HepG2 (cell line): Measurements from ENCODE around the gene TP53AIP1. TPM values are rescaled to one million over a fixed set of nuclear protein-coding genes. Genes with fewer than 3 reads are reported as not detected.

Experiments used
- ATAC-seq: fragments of 200-7000 bp; cut with Tn5 transposase; 3 replicates; pipeline ENCODE4 v1.9.1; 2020; ENCODE audit warnings: mild to moderate bottlenecking, moderate library complexity
- BruUV-seq: library from RNA; stranded (reverse); fragments of 400-500 nt; replicated peaks from 2 replicates; lab custom pipeline; 2021; lab: Mats Ljungman, UMichigan
- CTCF ChIA-PET: fragments of 300-600 bp; formaldehyde crosslinking; extraction: SDS; loops from one replicate; lab custom pipeline; 2021; ENCODE audit warnings: low total read pairs, inconsistent platforms, low intra/inter-chr PET ratio; lab: Yijun Ruan, JAX
- POLR2A ChIA-PET: fragments of 350-600 bp; sonication (Branson Sonifier 250); formaldehyde crosslinking; loops from one replicate; lab custom pipeline; 2020; ENCODE audit warnings: antibody characterized with exemption, inconsistent platforms; lab: Yijun Ruan, JAX
- DNase-seq: peaks from one replicate; pipeline ENCODE4 v3.0.0-alpha.2; 2015; ENCODE audit warnings: low spot score
- FAIRE-seq: peaks from 3 replicates; lab custom pipeline; 2011; peaks lifted over from hg19 to GRCh38; lab: Jason Lieb, UNC
- H2AFZ ChIP-seq: one replicate; pipeline ENCODE4 v1.6.1; 2011; ENCODE audit warnings: low read length, inconsistent platforms
- H3K27ac ChIP-seq: fragments of 300-600 bp; 3 replicates; pipeline ENCODE4 v1.8.0; 2011; ENCODE audit warnings: mixed run types, mild to moderate bottlenecking, mixed read lengths, low read length, inconsistent platforms; ENCODE audit not compliant: insufficient read depth; ENCODE audit errors: extremely low read length
- H3K27me3 ChIP-seq, 2 experiments: fragments of 200-600 bp in 1 of 2; 2 replicates in 1 of 2; 3 replicates in 1 of 2; pipeline versions ENCODE4 v1.6.0 to v1.8.0; 2011; ENCODE audit warnings: low read length in 2 of 2, mild to moderate bottlenecking in 2 of 2, moderate library complexity in 2 of 2, inconsistent platforms in 1 of 2; ENCODE audit not compliant: insufficient read depth in 2 of 2, control insufficient read depth in 1 of 2
- H3K36me3 ChIP-seq, 2 experiments: fragments of 200-600 bp in 1 of 2; replicated peaks in 1 of 2; 2 replicates in 1 of 2; 3 replicates in 1 of 2; pipeline versions ENCODE4 v1.5.1 to v1.8.0; 2011; ENCODE audit warnings: low read length in 2 of 2, inconsistent platforms in 1 of 2; ENCODE audit not compliant: insufficient read depth in 2 of 2, control insufficient read depth in 1 of 2
- H3K4me1 ChIP-seq: 2 replicates; pipeline ENCODE4 v1.5.1; 2012; ENCODE audit warnings: low read length, inconsistent platforms; ENCODE audit not compliant: insufficient read depth
- H3K4me2 ChIP-seq: 2 replicates; pipeline ENCODE4 v1.6.0; 2011; ENCODE audit warnings: low read depth, low read length, inconsistent platforms
- H3K4me3 ChIP-seq, 3 experiments: fragments of 200-600 bp in 1 of 3; sonication (generic), shearing (Covaris generic) in 1 of 3; replicated peaks in 1 of 3; 2 replicates each; pipeline ENCODE4 v1.5.1; 2011 to 2016; ENCODE audit warnings: low read length in 3 of 3, inconsistent platforms in 2 of 3, low read depth in 2 of 3, mild to moderate bottlenecking in 2 of 3, control low read depth in 1 of 3, mixed read lengths in 1 of 3; ENCODE audit not compliant: insufficient read depth in 1 of 3
- H3K79me2 ChIP-seq: one replicate; pipeline ENCODE4 v1.6.1; 2011; ENCODE audit warnings: low read length, inconsistent platforms; ENCODE audit not compliant: insufficient read depth
- H3K9ac ChIP-seq: 2 replicates; pipeline ENCODE4 v1.6.0; 2011; ENCODE audit warnings: mild to moderate bottlenecking, low read depth, low read length, inconsistent platforms; ENCODE audit not compliant: insufficient read depth
- H3K9me3 ChIP-seq: 2 replicates; pipeline ENCODE4 v1.5.1; 2012; ENCODE audit warnings: mild to moderate bottlenecking, low read length
- H4K20me1 ChIP-seq: 2 replicates; pipeline ENCODE4 v1.6.0; 2011; ENCODE audit warnings: inconsistent platforms, mild to moderate bottlenecking, low read length, moderate library complexity; ENCODE audit not compliant: insufficient read depth
- FOXA3 ChIP-seq: IDR thresholded peaks from 2 replicates; pipeline ENCODE4 v1.6.1; 2016; ENCODE audit warnings: missing genetic modification reagents, missing compliant biosample characterization
- KAT8 ChIP-seq: IDR thresholded peaks from 2 replicates; pipeline ENCODE4 v1.6.1; 2016; ENCODE audit warnings: missing genetic modification reagents, missing compliant biosample characterization
- NFYC ChIP-seq: IDR thresholded peaks from 2 replicates; pipeline ENCODE4 v1.6.1; 2016; ENCODE audit warnings: missing genetic modification reagents, missing compliant biosample characterization
- YY1 ChIP-seq: IDR thresholded peaks from 2 replicates; pipeline ENCODE4 v1.6.1; 2011; ENCODE audit warnings: low read length, low read depth, moderate library complexity, mild to moderate bottlenecking; ENCODE audit not compliant: insufficient read depth, insufficient replicate concordance
- ZMYM2 ChIP-seq: sonication (generic); formaldehyde crosslinking; IDR thresholded peaks from 2 replicates; pipeline ENCODE4 v1.8.0; 2022; ENCODE audit warnings: mild to moderate bottlenecking, missing genetic modification reagents
- ZNF563 ChIP-seq: sonication (generic); formaldehyde crosslinking; IDR thresholded peaks from 2 replicates; pipeline ENCODE4 v1.8.0; 2022; ENCODE audit warnings: mild to moderate bottlenecking, moderate library complexity, missing genetic modification reagents
- WGBS: methylation state at CpG from one replicate; pipeline ENCODE4 v1.1.6; 2017; ENCODE audit warnings: low lambda C conversion rate; 5-methylcytosine and 5-hydroxymethylcytosine counted together
- in situ Hi-C: cut with HindIII; loops from 2 replicates; pipeline ENCODE4 v1.10.0; 2017; ENCODE audit warnings: low pct_unique_long_range_greater_than_20kb; ENCODE audit not compliant: extremely low pct_ligation_motif_present
- intact Hi-C: fragments of 100-400 bp; cut with micrococcal nuclease; formaldehyde crosslinking; loops from one replicate; pipeline ENCODE4 v1.10.0; 2022; ENCODE audit not compliant: unreplicated experiment
- polyA plus RNA-seq, 8 experiments: library from polyadenylated mRNA; depleted of rRNA in 3 of 8; stranded (reverse) in 7 of 8; unstranded in 1 of 8; fragments of >200 nt; fragmentation: Illumina TruSeq in 4 of 8; extraction: Trizol in 4 of 8; gene quantifications; 2 replicates each; pipeline versions ENCODE4 v1.2.1 to v1.2.3, GENCODE V29; 2011 to 2016; ENCODE audit warnings: low read depth in 4 of 8, missing spikeins in 1 of 8, mixed read lengths in 1 of 8; ENCODE audit not compliant: insufficient read depth in 1 of 8
- total RNA-seq, 5 experiments: library from RNA; depleted of rRNA; stranded (reverse); fragments of >200 nt; fragmentation: Illumina TruSeq; extraction: Trizol; gene quantifications; 2 replicates each; pipeline ENCODE4 v1.2.3, GENCODE V29; 2016; ENCODE audit warnings: low read depth in 1 of 5
- TF ChIP-seq, protein P1 (sequence below): sonication (generic); formaldehyde crosslinking; IDR thresholded peaks from 2 replicates; pipeline ENCODE4 v1.4.0; 2020; ENCODE audit warnings: mild to moderate bottlenecking, missing genetic modification reagents
- TF ChIP-seq, protein P2 (sequence below): sonication (generic); formaldehyde crosslinking; IDR thresholded peaks from 2 replicates; pipeline ENCODE4 v1.4.0; 2020; ENCODE audit warnings: missing genetic modification reagents, borderline replicate concordance
- TF ChIP-seq, protein P3 (sequence below): IDR thresholded peaks from 2 replicates; pipeline ENCODE4 v1.6.1; 2016
- TF ChIP-seq, protein P4 (sequence below): sonication (generic); formaldehyde crosslinking; IDR thresholded peaks from 2 replicates; pipeline ENCODE4 v1.5.0; 2020; ENCODE audit warnings: missing genetic modification reagents
- TF ChIP-seq, protein P5 (sequence below): conservative IDR thresholded peaks from 2 replicates; pipeline ENCODE4 v1.6.1; 2018; ENCODE audit warnings: missing genetic modification reagents
- TF ChIP-seq, protein P6 (sequence below): sonication (generic); formaldehyde crosslinking; IDR thresholded peaks from 2 replicates; pipeline ENCODE4 v1.8.1; 2023; ENCODE audit warnings: mild to moderate bottlenecking, moderate library complexity, missing genetic modification reagents

TP53AIP1 gene
- total and polyA plus RNA-seq, 2 of the 13 experiments (the other 11 are each of a cell fraction or from before 2014, with no cell fraction given): 0.11 TPM; not detected in 1

DNA sequence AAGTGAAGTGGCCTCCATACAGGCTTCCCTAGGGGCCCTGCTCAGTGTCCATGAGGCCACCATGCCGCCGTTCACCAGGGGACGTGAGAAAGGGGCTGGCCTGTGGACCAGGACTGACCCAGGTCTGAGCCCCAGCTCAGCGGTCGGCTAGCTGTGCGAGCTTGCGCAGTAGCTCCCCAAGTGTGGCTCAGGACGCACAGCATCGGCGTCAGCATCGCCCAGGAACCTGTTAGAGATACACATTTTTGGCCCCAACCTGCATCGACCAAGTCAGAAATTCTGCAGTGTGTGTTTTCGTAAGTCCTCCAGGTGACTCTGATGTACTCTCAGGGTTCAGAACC is 429 bp downstream of the TP53AIP1 start:
- no peak overlapping the region for H3K4me2 ChIP-seq
- POLR2A ChIA-PET: no interaction called here
- CTCF ChIA-PET: no interaction called here

More for the DNA sequence above, 429 bp downstream of the TP53AIP1 start:
- Histone ChIP-seq H3K79me2 (no peaks in the 10 kb centered on the region), H3K4me1 (no peaks in the 10 kb centered on the region), H2AFZ (no peak overlapping the region), H3K4me3 (no peak overlapping the region), H3K36me3 (no peaks in the 10 kb centered on the region), H4K20me1 (no peaks in the 10 kb centered on the region), H3K9me3 (no peaks in the 10 kb centered on the region), H3K27ac (no peak overlapping the region), H3K9ac (no peak overlapping the region)
- FAIRE-seq (no peak), ATAC-seq (no peak)
- 69% methylated on average over 6 of the region's 13 CpGs for WGBS
- in situ Hi-C loops (no loop called here), intact Hi-C loops (no loop called here)
- BruUV-seq: no TSS peak
- TF ChIP-seq YY1 (no peak), KAT8 (CRISPR knock-in tag) (no peak), ZNF563 (no peak), FOXA3 (CRISPR knock-in tag) (no peak), ZMYM2 (CRISPR knock-in tag) (no peak), NFYC (CRISPR knock-in tag) (no peak)
- TF ChIP-seq, protein P1, sequence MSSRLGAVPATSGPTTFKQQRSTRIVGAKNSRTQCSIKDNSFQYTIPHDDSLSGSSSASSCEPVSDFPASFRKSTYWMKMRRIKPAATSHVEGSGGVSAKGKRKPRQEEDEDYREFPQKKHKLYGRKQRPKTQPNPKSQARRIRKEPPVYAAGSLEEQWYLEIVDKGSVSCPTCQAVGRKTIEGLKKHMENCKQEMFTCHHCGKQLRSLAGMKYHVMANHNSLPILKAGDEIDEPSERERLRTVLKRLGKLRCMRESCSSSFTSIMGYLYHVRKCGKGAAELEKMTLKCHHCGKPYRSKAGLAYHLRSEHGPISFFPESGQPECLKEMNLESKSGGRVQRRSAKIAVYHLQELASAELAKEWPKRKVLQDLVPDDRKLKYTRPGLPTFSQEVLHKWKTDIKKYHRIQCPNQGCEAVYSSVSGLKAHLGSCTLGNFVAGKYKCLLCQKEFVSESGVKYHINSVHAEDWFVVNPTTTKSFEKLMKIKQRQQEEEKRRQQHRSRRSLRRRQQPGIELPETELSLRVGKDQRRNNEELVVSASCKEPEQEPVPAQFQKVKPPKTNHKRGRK (CRISPR knock-in tag): no peak
- TF ChIP-seq, protein P2, sequence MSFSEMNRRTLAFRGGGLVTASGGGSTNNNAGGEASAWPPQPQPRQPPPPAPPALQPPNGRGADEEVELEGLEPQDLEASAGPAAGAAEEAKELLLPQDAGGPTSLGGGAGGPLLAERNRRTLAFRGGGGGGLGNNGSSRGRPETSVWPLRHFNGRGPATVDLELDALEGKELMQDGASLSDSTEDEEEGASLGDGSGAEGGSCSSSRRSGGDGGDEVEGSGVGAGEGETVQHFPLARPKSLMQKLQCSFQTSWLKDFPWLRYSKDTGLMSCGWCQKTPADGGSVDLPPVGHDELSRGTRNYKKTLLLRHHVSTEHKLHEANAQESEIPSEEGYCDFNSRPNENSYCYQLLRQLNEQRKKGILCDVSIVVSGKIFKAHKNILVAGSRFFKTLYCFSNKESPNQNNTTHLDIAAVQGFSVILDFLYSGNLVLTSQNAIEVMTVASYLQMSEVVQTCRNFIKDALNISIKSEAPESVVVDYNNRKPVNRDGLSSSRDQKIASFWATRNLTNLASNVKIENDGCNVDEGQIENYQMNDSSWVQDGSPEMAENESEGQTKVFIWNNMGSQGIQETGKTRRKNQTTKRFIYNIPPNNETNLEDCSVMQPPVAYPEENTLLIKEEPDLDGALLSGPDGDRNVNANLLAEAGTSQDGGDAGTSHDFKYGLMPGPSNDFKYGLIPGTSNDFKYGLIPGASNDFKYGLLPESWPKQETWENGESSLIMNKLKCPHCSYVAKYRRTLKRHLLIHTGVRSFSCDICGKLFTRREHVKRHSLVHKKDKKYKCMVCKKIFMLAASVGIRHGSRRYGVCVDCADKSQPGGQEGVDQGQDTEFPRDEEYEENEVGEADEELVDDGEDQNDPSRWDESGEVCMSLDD (CRISPR knock-in tag): no peak
- TF ChIP-seq, protein P3, sequence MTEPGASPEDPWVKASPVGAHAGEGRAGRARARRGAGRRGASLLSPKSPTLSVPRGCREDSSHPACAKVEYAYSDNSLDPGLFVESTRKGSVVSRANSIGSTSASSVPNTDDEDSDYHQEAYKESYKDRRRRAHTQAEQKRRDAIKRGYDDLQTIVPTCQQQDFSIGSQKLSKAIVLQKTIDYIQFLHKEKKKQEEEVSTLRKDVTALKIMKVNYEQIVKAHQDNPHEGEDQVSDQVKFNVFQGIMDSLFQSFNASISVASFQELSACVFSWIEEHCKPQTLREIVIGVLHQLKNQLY: no peak
- TF ChIP-seq, protein P4, sequence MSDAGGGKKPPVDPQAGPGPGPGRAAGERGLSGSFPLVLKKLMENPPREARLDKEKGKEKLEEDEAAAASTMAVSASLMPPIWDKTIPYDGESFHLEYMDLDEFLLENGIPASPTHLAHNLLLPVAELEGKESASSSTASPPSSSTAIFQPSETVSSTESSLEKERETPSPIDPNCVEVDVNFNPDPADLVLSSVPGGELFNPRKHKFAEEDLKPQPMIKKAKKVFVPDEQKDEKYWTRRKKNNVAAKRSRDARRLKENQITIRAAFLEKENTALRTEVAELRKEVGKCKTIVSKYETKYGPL (CRISPR knock-in tag): no peak
- TF ChIP-seq, protein P5, sequence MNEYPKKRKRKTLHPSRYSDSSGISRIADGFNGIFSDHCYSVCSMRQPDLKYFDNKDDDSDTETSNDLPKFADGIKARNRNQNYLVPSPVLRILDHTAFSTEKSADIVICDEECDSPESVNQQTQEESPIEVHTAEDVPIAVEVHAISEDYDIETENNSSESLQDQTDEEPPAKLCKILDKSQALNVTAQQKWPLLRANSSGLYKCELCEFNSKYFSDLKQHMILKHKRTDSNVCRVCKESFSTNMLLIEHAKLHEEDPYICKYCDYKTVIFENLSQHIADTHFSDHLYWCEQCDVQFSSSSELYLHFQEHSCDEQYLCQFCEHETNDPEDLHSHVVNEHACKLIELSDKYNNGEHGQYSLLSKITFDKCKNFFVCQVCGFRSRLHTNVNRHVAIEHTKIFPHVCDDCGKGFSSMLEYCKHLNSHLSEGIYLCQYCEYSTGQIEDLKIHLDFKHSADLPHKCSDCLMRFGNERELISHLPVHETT (CRISPR knock-in tag): no peak
- TF ChIP-seq, protein P6, sequence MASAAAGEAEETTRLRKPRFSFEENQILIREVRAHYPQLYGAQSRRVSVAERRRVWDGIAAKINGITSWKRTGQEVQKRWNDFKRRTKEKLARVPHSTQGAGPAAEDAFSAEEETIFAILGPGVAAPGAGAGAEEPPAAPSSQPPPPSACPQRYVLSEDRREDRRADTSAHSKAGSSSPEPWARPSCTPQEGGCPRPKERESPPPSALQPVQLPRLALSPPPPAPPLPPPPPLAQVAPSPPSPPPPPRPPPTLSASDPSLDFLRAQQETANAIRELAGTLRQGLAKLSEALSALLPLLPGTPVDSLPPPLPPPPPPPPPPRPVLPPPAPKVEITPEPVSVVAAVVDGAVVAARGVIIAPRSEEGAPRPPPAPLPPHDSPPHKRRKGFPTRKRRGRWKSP (CRISPR knock-in tag): no peak
- TF ChIP-seq, all 625 proteins: peak for 0
- H3K27me3 ChIP-seq: peaks cover 14 to 65% of the 10 kb centered on the region in 2 experiments; a peak in 4 of 5 replicates
- DNase-seq: no peak
